HL-60 (cell line): ENCODE measurements around the gene LIFR.

ENCODE experiments used
- DNase-seq, 2 experiments: peaks; one replicate each; pipeline ENCODE4 v3.0.0-alpha.2; 2010 to 2020; ENCODE audit warnings: low read depth in 1 of 2, low spot score in 1 of 2
- H3K27ac ChIP-seq: fragments of 250-450 bp; sonication (Bioruptor Pico); replicated peaks from 2 replicates; pipeline ENCODE4 v1.5.1; 2020; ENCODE audit warnings: mild to moderate bottlenecking, moderate library complexity
- H3K27me3 ChIP-seq: fragments of 250-450 bp; sonication (Bioruptor Pico); 2 replicates; pipeline ENCODE4 v1.5.1; 2021; ENCODE audit warnings: mild to moderate bottlenecking, moderate library complexity; ENCODE audit not compliant: insufficient read depth, poor library complexity, severe bottlenecking
- H3K4me3 ChIP-seq: replicated peaks from 2 replicates; pipeline ENCODE4 v1.5.1; 2011; ENCODE audit warnings: mild to moderate bottlenecking, control low read depth, low read length; ENCODE audit not compliant: insufficient read depth
- GABPA ChIP-seq: IDR thresholded peaks from 2 replicates; pipeline ENCODE4 v1.6.1; 2012; ENCODE audit warnings: low read depth
- POLR2AphosphoS5 ChIP-seq: IDR thresholded peaks from 2 replicates; pipeline ENCODE4 v1.6.1; 2012; ENCODE audit warnings: low read depth
- SPI1 ChIP-seq: IDR thresholded peaks from 2 replicates; pipeline ENCODE4 v1.6.1; 2012; ENCODE audit warnings: low read depth, mild to moderate bottlenecking, borderline replicate concordance
- TF ChIP-seq, protein P1 (sequence below): IDR thresholded peaks from one replicate; pipeline ENCODE4 v1.5.1; 2011; ENCODE audit warnings: low read length, control low read depth, inconsistent platforms; ENCODE audit not compliant: insufficient read depth
- TF ChIP-seq, protein P2 (sequence below): IDR thresholded peaks from 2 replicates; pipeline ENCODE4 v1.6.1; 2012; ENCODE audit warnings: low read depth; ENCODE audit not compliant: insufficient replicate concordance

Gene LIFR

DNA sequence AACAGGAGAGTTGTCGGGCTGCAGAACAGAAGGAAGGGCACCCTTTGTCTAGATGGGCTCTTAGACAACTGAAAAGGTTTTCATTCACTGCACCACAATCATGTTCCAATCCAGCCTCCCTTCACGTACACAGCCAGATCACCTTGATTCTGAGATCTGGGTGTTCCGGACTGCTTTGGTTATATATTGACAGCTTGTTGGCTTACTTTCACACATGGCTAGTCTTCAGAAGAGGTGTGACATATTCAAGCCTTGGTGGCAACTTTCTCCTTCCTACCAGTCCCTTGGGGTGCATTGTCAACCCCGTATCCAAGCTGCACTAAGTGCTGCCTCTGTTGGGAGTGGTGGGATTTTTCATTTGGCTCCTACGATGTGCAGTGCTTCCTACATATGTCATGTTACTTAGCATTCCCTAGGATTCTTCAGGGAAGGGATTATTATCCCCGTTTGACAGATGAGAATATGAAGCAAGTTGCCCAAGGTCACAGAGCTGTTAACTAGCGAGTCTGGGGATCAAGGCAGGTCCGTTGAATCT is 100.6 kb downstream of the LIFR start:
- Histone ChIP-seq H3K27me3 (peaks cover 21% of the 10 kb centered on the region), H3K27ac (no peak overlapping the region), H3K4me3 (no peak overlapping the region)
- TF ChIP-seq, protein P1, sequence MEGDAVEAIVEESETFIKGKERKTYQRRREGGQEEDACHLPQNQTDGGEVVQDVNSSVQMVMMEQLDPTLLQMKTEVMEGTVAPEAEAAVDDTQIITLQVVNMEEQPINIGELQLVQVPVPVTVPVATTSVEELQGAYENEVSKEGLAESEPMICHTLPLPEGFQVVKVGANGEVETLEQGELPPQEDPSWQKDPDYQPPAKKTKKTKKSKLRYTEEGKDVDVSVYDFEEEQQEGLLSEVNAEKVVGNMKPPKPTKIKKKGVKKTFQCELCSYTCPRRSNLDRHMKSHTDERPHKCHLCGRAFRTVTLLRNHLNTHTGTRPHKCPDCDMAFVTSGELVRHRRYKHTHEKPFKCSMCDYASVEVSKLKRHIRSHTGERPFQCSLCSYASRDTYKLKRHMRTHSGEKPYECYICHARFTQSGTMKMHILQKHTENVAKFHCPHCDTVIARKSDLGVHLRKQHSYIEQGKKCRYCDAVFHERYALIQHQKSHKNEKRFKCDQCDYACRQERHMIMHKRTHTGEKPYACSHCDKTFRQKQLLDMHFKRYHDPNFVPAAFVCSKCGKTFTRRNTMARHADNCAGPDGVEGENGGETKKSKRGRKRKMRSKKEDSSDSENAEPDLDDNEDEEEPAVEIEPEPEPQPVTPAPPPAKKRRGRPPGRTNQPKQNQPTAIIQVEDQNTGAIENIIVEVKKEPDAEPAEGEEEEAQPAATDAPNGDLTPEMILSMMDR: no peak
- TF ChIP-seq SPI1 (no peak), GABPA (no peak), POLR2AphosphoS5 (no peak)
- TF ChIP-seq, protein P2, sequence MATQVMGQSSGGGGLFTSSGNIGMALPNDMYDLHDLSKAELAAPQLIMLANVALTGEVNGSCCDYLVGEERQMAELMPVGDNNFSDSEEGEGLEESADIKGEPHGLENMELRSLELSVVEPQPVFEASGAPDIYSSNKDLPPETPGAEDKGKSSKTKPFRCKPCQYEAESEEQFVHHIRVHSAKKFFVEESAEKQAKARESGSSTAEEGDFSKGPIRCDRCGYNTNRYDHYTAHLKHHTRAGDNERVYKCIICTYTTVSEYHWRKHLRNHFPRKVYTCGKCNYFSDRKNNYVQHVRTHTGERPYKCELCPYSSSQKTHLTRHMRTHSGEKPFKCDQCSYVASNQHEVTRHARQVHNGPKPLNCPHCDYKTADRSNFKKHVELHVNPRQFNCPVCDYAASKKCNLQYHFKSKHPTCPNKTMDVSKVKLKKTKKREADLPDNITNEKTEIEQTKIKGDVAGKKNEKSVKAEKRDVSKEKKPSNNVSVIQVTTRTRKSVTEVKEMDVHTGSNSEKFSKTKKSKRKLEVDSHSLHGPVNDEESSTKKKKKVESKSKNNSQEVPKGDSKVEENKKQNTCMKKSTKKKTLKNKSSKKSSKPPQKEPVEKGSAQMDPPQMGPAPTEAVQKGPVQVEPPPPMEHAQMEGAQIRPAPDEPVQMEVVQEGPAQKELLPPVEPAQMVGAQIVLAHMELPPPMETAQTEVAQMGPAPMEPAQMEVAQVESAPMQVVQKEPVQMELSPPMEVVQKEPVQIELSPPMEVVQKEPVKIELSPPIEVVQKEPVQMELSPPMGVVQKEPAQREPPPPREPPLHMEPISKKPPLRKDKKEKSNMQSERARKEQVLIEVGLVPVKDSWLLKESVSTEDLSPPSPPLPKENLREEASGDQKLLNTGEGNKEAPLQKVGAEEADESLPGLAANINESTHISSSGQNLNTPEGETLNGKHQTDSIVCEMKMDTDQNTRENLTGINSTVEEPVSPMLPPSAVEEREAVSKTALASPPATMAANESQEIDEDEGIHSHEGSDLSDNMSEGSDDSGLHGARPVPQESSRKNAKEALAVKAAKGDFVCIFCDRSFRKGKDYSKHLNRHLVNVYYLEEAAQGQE: no peak
- DNase-seq: no peak

DNA sequence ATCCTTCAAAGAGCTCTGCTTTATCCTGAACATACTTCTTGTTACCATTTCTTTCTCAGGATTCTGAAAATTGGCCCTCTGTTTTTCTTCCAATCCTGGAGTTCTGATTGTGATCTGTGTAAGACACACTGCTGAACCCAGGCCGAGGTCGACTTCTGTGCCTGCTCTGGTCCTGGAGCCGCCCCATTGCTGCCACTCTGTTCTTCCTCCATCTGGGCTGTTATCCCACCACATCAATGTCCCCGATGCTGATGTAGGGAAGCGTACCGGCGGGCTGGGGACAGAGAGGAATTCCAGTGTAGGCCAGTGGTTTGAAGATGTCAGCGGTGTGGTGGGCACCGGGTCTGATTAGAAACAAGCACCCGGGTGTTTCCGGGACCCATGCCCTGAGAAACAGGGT is 102.5 kb downstream of the LIFR start:
- Histone ChIP-seq H3K27me3 (peaks cover 29% of the 10 kb centered on the region), H3K27ac (no peak overlapping the region), H3K4me3 (no peak overlapping the region)
- TF ChIP-seq, protein P1: no peak
- TF ChIP-seq SPI1: no peak
- TF ChIP-seq POLR2AphosphoS5: no peak
- no peak for TF ChIP-seq GABPA
- TF ChIP-seq, protein P2: no peak
- DNase-seq: no peak

DNA sequence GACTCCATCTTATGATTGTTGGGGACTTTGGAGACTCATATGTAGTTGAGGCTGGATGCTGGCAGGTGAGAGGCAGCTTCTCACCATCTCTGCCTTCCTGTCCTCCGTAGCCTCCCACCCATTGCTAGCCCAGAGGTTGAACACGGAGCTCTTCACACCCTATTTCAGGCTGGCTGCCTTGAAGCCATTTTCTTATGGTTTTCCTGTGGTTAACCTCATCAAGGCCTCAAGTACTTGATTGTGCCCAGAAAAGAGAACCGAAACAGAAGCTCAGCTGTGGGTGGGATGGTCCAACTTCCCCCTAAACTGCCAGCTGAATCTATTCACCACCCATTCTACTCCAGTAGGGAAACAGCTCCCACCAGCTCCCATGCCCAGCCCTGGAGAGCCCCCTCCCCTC is 102.9 kb downstream of the LIFR start:
- peak; percentile 7 to 72 for DNase-seq
- no peak overlapping the region for H3K4me3 ChIP-seq
- H3K27me3 ChIP-seq: peaks cover 33% of the 10 kb centered on the region
- peak; percentile 97 for TF ChIP-seq POLR2AphosphoS5
- TF ChIP-seq GABPA: 0 out of 2 replicates have a peak, but pooled peaks have one; percentile 15
- TF ChIP-seq SPI1: peak; percentile 67; the same call in 1 of the 2 replicates
- TF ChIP-seq, protein P1: no peak
- no peak overlapping the region for H3K27ac ChIP-seq

DNA sequence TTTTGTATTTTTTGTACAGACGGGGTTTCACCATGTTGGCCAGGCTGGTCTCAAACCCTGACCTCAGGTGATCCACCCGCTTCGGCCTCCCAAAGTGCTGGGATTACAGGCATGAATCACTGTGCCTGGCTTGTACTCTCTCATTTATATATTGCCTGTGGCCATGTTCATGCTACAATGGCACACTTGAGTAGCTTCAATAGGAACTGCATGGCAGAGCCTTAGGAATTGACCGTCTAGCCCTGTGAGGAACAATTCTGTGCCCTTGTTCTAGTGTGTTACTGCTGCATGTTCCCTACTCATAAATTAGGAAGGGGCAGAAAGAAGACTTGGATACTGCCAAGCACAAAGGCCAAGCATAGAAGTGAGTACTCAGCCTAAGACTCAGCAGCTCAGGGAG is 104.2 kb downstream of the LIFR start:
- Histone ChIP-seq H3K27ac (no peak overlapping the region), H3K27me3 (peaks cover 34% of the 10 kb centered on the region), H3K4me3 (no peak overlapping the region)
- DNase-seq: no peak
- TF ChIP-seq, protein P2: no peak
- TF ChIP-seq POLR2AphosphoS5 (no peak), SPI1 (no peak), GABPA (no peak)
- TF ChIP-seq, protein P1: no peak
